Tibial artery (tissue), 4 donors: ENCODE measurements around the gene RRP1.

Experiments
- DNase-seq, 2 donors: peaks; one replicate each; pipeline ENCODE4 v3.0.0-alpha.2; 2019
- H3K27ac ChIP-seq, 2 donors: fragments of 200-600 bp; sonication (generic) in 1 of 2; 1 replicate in 1 of 2; 2 replicates in 1 of 2; pipeline ENCODE4 v1.5.1; 2018 to 2019; ENCODE audit warnings: mild to moderate bottlenecking in 1 of 2
- H3K27me3 ChIP-seq, 2 donors: fragments of 200-600 bp; sonication (generic) in 1 of 2; one replicate each; pipeline versions ENCODE4 v1.5.1 to v1.6.0; 2016 to 2019
- H3K36me3 ChIP-seq, 3 donors: fragments of 200-600 bp; sonication (generic) in 2 of 3; one replicate each; pipeline ENCODE4 v1.5.1; 2016 to 2019; ENCODE audit warnings: mild to moderate bottlenecking in 2 of 3
- H3K4me1 ChIP-seq, 4 donors: fragments of 200-600 bp; sonication (generic) in 2 of 4; 1 replicate in 3 of 4; 2 replicates in 1 of 4; pipeline ENCODE4 v1.5.1; 2016 to 2019
- H3K4me3 ChIP-seq, 2 donors: fragments of 200-600 bp; sonication (generic) in 1 of 2; 1 replicate in 1 of 2; 2 replicates in 1 of 2; pipeline ENCODE4 v1.5.1; 2018 to 2019; ENCODE audit warnings: mild to moderate bottlenecking in 2 of 2
- H3K9me3 ChIP-seq, 3 donors: fragments of 200-600 bp; sonication (generic) in 1 of 3; one replicate each; pipeline ENCODE4 v1.5.1; 2016 to 2019
- CTCF ChIP-seq, 2 experiments: fragments of 200-600 bp in 1 of 2; fragments of 450-650 bp in 1 of 2; IDR thresholded peaks; one replicate each; pipeline ENCODE4 v1.5.1; 2017 to 2019; ENCODE audit warnings: antibody characterized with exemption in 2 of 2, mild to moderate bottlenecking in 1 of 2, moderate library complexity in 1 of 2
- intact Hi-C: fragments of 100-400 bp; cut with DNase I; formaldehyde crosslinking; loops from one replicate; pipeline ENCODE4 v1.15.0; 2023; ENCODE audit warnings: low total_unique reads

The RRP1 gene

DNA sequence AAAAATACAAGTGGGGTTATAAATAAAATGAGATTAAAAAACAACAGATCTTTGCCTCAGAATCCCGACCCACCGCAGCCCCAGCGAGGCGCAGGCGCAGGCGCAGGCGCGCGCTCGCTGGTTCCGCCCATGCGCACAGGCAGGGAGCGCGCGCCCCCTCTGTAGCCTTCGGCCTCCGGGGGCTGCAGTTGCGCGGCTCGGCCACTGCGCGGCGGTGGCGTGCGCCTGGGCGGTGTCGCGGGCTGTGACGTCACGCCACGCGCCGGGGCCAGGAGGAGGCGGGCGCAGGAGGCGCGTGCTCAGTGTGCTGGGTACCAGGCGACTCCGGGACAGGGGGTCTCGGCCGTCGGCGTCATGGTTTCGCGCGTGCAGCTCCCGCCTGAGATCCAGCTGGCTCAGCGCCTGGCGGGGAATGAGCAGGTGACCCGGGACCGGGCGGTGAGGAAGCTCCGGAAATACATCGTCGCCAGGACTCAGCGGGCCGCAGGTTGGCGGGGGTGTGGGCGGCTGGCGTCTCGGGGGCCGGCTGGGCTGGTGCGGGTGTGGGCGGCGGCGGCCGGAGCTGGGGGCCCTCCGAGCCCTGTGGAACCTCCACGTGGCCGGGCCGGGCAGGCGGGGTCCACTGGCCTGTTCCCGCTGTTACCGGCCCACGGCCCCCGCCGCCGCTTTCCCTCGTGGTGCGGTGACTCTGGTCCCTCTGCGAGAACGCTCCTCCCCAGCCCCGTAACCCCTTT is at the start of gene RRP1:
RRP1 (plus strand) TSS at position 302 of the 734 bp plus-strand sequence; CDS start at position 355, 53 bp downstream.
- intact Hi-C loops = no loop called here
- peak; percentile 85 to 93 for DNase-seq

GRCh38 chr21:43739621-43740435 is 49.5 kb upstream of the RRP1 start:
- H3K4me1 ChIP-seq = peaks cover 0 to 23% (median 3%) of the 10 kb centered on the region in 4 donors
- no peak for DNase-seq
- H3K27me3 ChIP-seq = no peaks in the 10 kb centered on the region
- H3K9me3 ChIP-seq = no peaks in the 10 kb centered on the region
- TF ChIP-seq CTCF (IDR thresholded peaks at IDR 0.05) = no peak
- intact Hi-C loops = no loop called here
- no peak overlapping the region for H3K4me3 ChIP-seq
- H3K36me3 ChIP-seq = peaks cover 14 to 63% (median 29%) of the 10 kb centered on the region in 3 donors
- H3K27ac ChIP-seq = peak overlapping the region; percentile 44 to 64

More for the DNA sequence above, at the start of gene RRP1:
- H3K4me1 ChIP-seq = peaks cover 0 to 17% (median 12%) of the 10 kb centered on the region in 4 donors
- peak; percentile 100 for TF ChIP-seq CTCF (IDR thresholded peaks at IDR 0.05)
- H3K4me3 ChIP-seq = peak within 1 kb of the TSS; percentile 82 to 99
- H3K9me3 ChIP-seq = no peaks in the 10 kb centered on the region
- H3K27me3 ChIP-seq = no peaks in the 10 kb centered on the region
- H3K27ac ChIP-seq = peak within 1 kb of the TSS; percentile 81 to 86
- peaks cover 15 to 33% (median 25%) of the 10 kb centered on the region in 3 donors for H3K36me3 ChIP-seq

GRCh38 chr21:43740497-43741156 is 48.8 kb upstream of the RRP1 start:
- Histone ChIP-seq H3K27me3 (no peaks in the 10 kb centered on the region), H3K36me3 (peaks cover 20 to 65% (median 33%) of the 10 kb centered on the region in 3 donors), H3K27ac (peak overlapping the region; percentile 44 to 64), H3K9me3 (no peaks in the 10 kb centered on the region), H3K4me1 (peaks cover 0 to 15% (median 0%) of the 10 kb centered on the region in 4 donors), H3K4me3 (no peak overlapping the region)
- intact Hi-C loops = no loop called here
- DNase-seq = peak; percentile 49 to 87
- TF ChIP-seq CTCF (IDR thresholded peaks at IDR 0.05) = no peak

DNA sequence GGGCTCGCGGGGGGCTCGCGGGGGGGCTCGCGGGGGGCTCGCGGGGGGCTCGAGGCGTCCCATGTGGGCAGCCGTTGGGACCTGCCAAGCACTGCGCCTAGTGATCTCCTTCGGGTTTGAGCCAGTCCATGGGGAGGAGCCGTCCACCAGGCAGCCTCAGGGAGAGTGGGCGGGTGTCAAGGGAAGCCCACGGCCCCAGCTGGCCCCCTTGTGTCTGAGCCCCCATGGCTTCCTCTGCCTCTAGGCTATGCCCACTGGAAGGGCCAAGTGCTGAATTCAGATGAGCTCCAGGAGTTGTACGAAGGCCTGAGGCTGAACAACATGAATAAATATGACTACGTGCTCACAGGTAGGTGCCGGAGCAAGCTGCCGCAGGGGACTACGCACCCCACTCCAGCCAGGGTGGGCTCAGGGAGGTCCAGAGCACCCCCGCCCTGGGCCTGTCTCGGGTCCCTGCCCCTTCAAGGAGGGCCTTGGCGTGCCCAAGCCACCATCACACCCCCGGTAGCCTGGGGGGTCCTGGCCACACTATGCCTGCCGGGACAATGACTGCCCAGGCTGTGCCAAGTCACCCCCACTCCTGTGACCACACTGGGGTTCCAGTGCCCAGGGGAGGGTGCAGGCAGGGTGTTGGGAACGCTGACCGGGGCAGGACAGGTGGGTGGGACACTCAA is 47.8 kb upstream of the RRP1 start:
- no peak for DNase-seq
- H3K9me3 ChIP-seq = no peaks in the 10 kb centered on the region
- no peaks in the 10 kb centered on the region for H3K27me3 ChIP-seq
- no peak overlapping the region for H3K27ac ChIP-seq
- peaks cover 0 to 12% (median 0%) of the 10 kb centered on the region in 4 donors for H3K4me1 ChIP-seq
- H3K4me3 ChIP-seq = no peak overlapping the region
- peaks cover 27 to 66% (median 43%) of the 10 kb centered on the region in 3 donors for H3K36me3 ChIP-seq
- intact Hi-C loops = no loop called here
- no peak for TF ChIP-seq CTCF (IDR thresholded peaks at IDR 0.05)

- H3K9me3 ChIP-seq = no peaks in the 10 kb centered on the region
- no peak overlapping the region for H3K4me3 ChIP-seq
- H3K27me3 ChIP-seq = no peaks in the 10 kb centered on the region
- no peak overlapping the region for H3K27ac ChIP-seq
- H3K4me1 ChIP-seq = peaks cover 0 to 12% (median 0%) of the 10 kb centered on the region in 4 donors
- DNase-seq = no peak
- no peak for TF ChIP-seq CTCF (IDR thresholded peaks at IDR 0.05)
- H3K36me3 ChIP-seq = peaks cover 40 to 73% (median 51%) of the 10 kb centered on the region in 3 donors
- intact Hi-C loops = no loop called here
These were observed 45.4 kb upstream of the RRP1 start for GRCh38 chr21:43743947-43744346.
